ENCODE data around the gene TFR2. TPM values are rescaled to one million over a fixed set of nuclear protein-coding genes. Genes with fewer than 3 reads are reported as not detected.

The TFR2 gene
- total RNA-seq, 1 donor: under 0.01 TPM

- no peaks in the 10 kb centered on the region for H3K9me3 ChIP-seq (ENCODE audit: low read depth, low read length)
- no peaks in the 10 kb centered on the region for H3K27me3 ChIP-seq (ENCODE audit: insufficient read depth, low read length)
- peaks cover 31% of the 10 kb centered on the region for H3K4me1 ChIP-seq (ENCODE audit: insufficient read depth, low read length)
- TF ChIP-seq CTCF (IDR thresholded peaks at IDR 0.05; ENCODE audit: extremely low read depth, low read depth, low read length): no peak
- H3K27ac ChIP-seq (ENCODE audit: low read depth, low read length): peak within 1 kb of the TSS; percentile 77
- peaks cover 35% of the 10 kb centered on the region for H4K20me1 ChIP-seq (ENCODE audit: insufficient read depth, low read length)
- peaks cover 20% of the 10 kb centered on the region for H3K36me3 ChIP-seq (ENCODE audit: insufficient read depth, low read length)
- H3K4me3 ChIP-seq (ENCODE audit: insufficient read depth, low read length): peak within 1 kb of the TSS; percentile 91
- peaks cover 44% of the 10 kb centered on the region for H3K79me2 ChIP-seq (ENCODE audit: insufficient read depth, low read length)
- peak; percentile 100 for DNase-seq (ENCODE audit: insufficient read length, low spot score, missing footprints)
- H2AFZ ChIP-seq (ENCODE audit: low read length): peak within 1 kb of the TSS; percentile 97
- H3K4me2 ChIP-seq (ENCODE audit: insufficient read depth, low read length): peak within 1 kb of the TSS; percentile 100
These were observed 55.7 kb downstream of the TFR2 start, which contains the start of gene LRCH4 for GRCh38 chr7:100585511-100586265. Gene LRCH4, minus strand, starts transcription at chr7:100586129. Its CDS starts 29 bp downstream, at chr7:100586100.

GRCh38 chr7:100584683-100585510 is 56.5 kb downstream of the TFR2 start:
- peak overlapping the region; percentile 91 for H3K4me3 ChIP-seq (ENCODE audit: insufficient read depth, low read length)
- peaks cover 47% of the 10 kb centered on the region for H3K79me2 ChIP-seq (ENCODE audit: insufficient read depth, low read length)
- H3K4me2 ChIP-seq (ENCODE audit: insufficient read depth, low read length): peak overlapping the region; percentile 88
- no peak for TF ChIP-seq CTCF (IDR thresholded peaks at IDR 0.05; ENCODE audit: extremely low read depth, low read depth, low read length)
- peaks cover 23% of the 10 kb centered on the region for H3K4me1 ChIP-seq (ENCODE audit: insufficient read depth, low read length)
- H3K9me3 ChIP-seq (ENCODE audit: low read depth, low read length): no peaks in the 10 kb centered on the region
- H4K20me1 ChIP-seq (ENCODE audit: insufficient read depth, low read length): peaks cover 37% of the 10 kb centered on the region
- H3K27ac ChIP-seq (ENCODE audit: low read depth, low read length): peak overlapping the region; percentile 77
- H3K27me3 ChIP-seq (ENCODE audit: insufficient read depth, low read length): no peaks in the 10 kb centered on the region
- H2AFZ ChIP-seq (ENCODE audit: low read length): no peak overlapping the region
- DNase-seq (ENCODE audit: insufficient read length, low spot score, missing footprints): peak; percentile 95
- H3K36me3 ChIP-seq (ENCODE audit: insufficient read depth, low read length): peaks cover 28% of the 10 kb centered on the region

GRCh38 chr7:100584054-100584682 is 57.2 kb downstream of the TFR2 start:
- H2AFZ ChIP-seq (ENCODE audit: low read length): no peak overlapping the region
- H3K4me3 ChIP-seq (ENCODE audit: insufficient read depth, low read length): peak overlapping the region; percentile 91
- H3K79me2 ChIP-seq (ENCODE audit: insufficient read depth, low read length): peaks cover 47% of the 10 kb centered on the region
- H3K36me3 ChIP-seq (ENCODE audit: insufficient read depth, low read length): peaks cover 33% of the 10 kb centered on the region
- H3K9me3 ChIP-seq (ENCODE audit: low read depth, low read length): no peaks in the 10 kb centered on the region
- H3K4me1 ChIP-seq (ENCODE audit: insufficient read depth, low read length): peaks cover 23% of the 10 kb centered on the region
- peak overlapping the region; percentile 88 for H3K4me2 ChIP-seq (ENCODE audit: insufficient read depth, low read length)
- no peak for TF ChIP-seq CTCF (IDR thresholded peaks at IDR 0.05; ENCODE audit: extremely low read depth, low read depth, low read length)
- no peaks in the 10 kb centered on the region for H3K27me3 ChIP-seq (ENCODE audit: insufficient read depth, low read length)
- H4K20me1 ChIP-seq (ENCODE audit: insufficient read depth, low read length): peaks cover 41% of the 10 kb centered on the region
- peak; percentile 87 for DNase-seq (ENCODE audit: insufficient read length, low spot score, missing footprints)
- H3K27ac ChIP-seq (ENCODE audit: low read depth, low read length): peak overlapping the region; percentile 77
